Activated T-helper 1 cell treated with anti-CD3 and anti-CD28 coated beads, Interleukin-2, amount 50 U/mL, for 16 hours (primary cell): Measurements from ENCODE around the gene ASCC1.
"Not testable (repeated sequence)": the region's sequence is repeated elsewhere in the genome, so short reads cannot be mapped to it uniquely, and the experiment has no call there.

Experiments
- DNase-seq, 2 donors: peaks; one replicate each; pipeline ENCODE4 v3.0.0-alpha.2; 2020; ENCODE audit warnings: low read depth in 1 of 2, low spot score in 1 of 2

The ASCC1 gene

DNA sequence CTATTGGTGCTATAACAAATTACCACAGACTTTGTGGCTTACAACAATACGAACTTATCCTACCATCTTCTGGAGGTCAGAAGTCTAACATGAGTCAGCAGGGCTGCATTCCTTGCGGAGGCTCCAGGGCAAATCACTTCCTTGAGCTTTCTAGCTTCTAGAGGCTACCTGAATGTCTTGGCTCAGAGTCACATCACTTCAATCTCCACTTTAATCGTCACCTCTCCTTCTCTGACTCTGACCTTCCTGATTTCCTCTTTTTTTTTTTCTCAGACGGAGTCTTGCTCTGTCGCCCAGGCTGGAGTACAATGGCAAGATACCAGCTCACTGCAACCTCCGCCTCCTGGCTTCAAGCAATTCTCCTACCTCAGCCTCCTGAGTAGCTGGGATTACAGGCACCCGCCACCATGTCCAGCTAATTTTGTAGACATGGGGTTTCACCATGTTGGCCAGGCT, 44.9 kb downstream of the ASCC1 start:
- no peak for DNase-seq

DNA sequence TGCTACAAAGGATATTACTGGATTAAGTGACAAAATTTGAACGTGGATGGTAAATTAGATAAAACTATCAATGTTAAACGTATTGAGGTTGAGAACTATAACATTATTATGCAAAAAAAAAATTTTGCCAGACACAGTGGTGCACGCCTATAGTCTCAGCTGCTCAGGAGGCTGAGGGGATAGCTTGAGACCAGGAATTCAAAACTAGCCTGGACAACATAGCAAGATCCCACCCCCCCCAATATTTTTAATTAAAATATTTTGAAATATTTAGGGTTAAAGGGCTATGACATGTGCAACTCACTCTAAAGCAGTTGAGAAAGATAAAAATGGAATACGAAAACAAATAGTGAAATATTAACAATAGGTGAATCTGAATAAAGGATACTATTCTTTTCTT, 45.3 kb downstream of the ASCC1 start:
- no peak for DNase-seq

- no peak for DNase-seq
These were observed 45.8 kb downstream of the ASCC1 start for GRCh38 chr10:72170263-72170662.

DNA sequence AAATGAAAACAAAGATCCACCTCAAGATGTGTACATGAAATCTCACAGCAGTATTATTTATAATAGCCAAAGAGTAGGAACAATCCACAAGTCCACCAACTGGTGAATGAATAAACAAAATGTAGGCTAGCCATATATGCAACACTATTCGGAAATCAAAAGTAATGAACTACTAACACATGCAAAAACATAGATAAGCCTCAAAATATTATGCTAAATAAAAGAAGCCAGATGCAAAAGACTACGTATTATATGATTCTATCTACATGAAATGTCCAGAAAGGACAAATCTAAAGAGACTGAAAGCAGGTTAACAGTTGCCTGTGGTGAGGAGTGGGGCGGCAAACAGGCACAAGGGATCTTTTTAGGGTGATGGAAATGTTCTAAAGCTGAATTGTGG, 49.0 kb downstream of the ASCC1 start:
- DNase-seq: no peak

DNA sequence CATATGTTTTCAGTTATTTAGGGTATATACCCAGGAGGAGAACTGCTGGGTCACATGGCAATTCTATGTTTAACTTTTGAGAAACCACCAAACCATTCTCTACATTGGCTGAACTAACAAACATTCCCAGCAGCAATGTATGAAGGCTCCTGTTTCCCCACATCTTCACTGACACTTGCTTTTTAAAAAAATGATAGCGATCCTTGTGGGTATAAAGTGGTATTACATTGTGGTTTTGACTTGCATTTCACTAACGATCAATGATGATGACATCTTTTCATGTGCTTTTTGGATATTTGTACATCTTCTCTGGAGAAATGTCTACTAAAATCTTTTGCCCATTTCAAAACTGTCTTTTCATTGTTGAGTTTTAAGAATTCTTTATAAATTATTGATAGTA, 51.5 kb downstream of the ASCC1 start:
- no peak for DNase-seq

DNA sequence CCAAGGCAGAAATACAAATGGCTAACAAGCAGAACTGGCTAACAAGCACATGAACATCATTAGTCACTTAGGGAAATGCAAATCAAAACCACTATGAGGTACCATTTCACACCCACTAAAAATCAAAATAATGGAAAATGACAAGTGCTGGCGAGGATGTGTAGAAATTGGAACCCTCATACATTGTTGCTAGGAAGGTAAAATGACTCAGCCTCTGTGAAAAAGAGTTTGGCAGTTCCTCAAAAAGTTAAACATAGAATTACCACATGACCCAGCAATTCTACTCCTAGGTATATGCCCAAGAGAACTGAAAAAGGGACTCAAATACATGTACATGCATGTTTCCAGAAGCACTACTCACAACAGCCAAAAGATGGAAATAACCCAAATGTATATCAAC, 53.1 kb downstream of the ASCC1 start:
- no peak for DNase-seq

GRCh38 chr10:72158176-72158575, 57.9 kb downstream of the ASCC1 start:
- no peak for DNase-seq

DNA sequence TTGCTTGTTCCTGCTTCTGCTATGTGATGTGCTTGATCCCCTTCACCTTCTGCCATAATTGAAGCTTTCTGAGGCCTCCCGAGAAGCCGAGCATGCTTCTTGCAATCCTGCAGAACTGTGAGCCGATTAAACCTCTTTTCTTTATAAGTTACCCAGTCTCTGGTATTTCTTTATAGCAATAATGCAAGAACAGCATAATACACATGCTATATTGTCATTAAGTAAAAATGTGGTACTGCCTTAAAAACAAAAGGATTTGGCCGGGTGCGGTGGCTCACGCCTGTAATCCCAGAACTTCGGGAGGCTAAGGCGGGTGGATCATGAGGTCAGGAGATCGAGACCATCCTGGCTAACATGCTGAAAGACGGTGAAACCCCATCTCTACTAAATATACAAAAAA, 59.9 kb downstream of the ASCC1 start:
- no peak for DNase-seq

GRCh38 chr10:72152286-72152685, 63.8 kb downstream of the ASCC1 start:
- DNase-seq: no peak

- not testable (repeated sequence) for DNase-seq
These were observed 65.2 kb downstream of the ASCC1 start for GRCh38 chr10:72150746-72151478.

- DNase-seq: not testable (repeated sequence)
These were observed 68.8 kb downstream of the ASCC1 start for GRCh38 chr10:72147324-72147584.

GRCh38 chr10:72146559-72147323, 69.3 kb downstream of the ASCC1 start:
- no peak for DNase-seq

DNA sequence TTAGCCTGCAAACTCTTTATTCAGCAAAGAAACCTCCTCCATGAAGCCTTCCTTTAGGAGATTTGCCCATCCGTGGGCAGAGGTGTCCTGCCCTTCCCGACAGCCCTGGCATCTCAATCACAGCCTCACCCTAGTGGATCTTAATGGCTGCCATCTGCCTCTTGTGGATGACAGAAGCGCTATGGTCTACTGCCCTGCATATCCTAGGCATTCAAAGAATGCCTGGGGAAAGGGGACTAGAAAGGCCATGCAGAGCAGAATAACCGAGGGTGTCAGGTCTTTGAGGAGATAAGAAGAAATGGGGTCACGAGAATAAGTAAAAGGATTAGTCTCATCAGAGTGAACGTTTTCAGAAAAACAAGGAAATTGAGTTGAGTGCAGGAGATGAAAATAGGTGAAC, 70.0 kb downstream of the ASCC1 start:
- no peak for DNase-seq

DNA sequence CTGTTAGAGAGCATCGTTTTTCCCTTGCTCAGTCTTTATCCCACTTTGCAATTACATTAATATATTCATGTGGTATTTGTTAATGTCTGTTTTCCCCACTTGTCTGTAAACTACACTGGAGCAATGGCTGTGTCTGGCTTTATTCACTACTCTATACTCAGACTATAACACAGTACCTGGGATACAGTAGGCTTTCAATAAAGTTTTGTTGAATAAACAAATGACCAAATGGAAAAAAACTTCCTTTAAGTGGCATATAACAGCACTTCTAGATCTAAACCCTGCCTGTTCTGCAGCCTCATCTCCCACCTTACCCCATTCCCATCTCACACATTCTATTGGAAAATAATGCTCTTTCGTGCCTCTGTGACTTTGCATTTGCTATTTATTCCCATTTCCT, 70.4 kb downstream of the ASCC1 start:
- no peak for DNase-seq

- no peak for DNase-seq
These were observed 75.2 kb downstream of the ASCC1 start for GRCh38 chr10:72140850-72141249.

DNA sequence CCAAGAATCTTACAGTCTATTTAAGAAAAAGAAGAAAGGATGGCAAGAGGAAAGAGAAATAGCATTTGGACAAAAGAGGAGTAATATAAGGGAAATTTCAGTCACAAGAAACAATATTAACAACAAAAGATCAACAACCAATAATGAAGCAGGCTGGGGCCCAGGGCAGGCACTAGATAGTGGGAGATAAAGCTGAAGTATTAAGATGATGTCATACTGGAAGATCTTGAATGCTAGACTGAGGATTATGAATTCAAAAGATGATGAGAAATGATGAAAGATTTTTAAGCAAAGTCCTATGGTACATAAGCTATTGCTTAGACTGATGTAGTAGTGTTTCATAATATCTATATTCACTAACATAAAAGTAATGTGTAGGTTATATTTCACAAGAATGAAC, 75.9 kb downstream of the ASCC1 start:
- no peak for DNase-seq

- DNase-seq: no peak
These were observed 78.5 kb downstream of the ASCC1 start for GRCh38 chr10:72137583-72137982.

DNA sequence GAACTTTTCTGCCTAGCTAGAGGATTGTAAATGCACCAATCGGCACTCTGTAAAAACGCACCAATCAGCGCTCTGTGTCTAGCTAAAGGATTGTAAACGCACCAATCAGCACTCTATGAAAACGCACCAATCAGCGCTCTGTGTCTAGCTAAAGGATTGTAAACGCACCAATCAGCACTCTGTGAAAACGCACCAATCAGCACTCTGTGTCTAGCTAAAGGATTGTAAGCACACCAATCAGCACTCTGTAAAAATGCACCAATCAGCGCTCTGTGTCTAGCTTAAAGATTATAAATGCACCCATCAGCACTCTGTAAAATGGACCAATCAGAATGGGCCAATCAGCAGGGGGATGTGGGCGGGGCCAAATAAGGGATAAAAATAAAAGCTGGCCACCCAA, 79.9 kb downstream of the ASCC1 start:
- DNase-seq: not testable (repeated sequence)

DNA sequence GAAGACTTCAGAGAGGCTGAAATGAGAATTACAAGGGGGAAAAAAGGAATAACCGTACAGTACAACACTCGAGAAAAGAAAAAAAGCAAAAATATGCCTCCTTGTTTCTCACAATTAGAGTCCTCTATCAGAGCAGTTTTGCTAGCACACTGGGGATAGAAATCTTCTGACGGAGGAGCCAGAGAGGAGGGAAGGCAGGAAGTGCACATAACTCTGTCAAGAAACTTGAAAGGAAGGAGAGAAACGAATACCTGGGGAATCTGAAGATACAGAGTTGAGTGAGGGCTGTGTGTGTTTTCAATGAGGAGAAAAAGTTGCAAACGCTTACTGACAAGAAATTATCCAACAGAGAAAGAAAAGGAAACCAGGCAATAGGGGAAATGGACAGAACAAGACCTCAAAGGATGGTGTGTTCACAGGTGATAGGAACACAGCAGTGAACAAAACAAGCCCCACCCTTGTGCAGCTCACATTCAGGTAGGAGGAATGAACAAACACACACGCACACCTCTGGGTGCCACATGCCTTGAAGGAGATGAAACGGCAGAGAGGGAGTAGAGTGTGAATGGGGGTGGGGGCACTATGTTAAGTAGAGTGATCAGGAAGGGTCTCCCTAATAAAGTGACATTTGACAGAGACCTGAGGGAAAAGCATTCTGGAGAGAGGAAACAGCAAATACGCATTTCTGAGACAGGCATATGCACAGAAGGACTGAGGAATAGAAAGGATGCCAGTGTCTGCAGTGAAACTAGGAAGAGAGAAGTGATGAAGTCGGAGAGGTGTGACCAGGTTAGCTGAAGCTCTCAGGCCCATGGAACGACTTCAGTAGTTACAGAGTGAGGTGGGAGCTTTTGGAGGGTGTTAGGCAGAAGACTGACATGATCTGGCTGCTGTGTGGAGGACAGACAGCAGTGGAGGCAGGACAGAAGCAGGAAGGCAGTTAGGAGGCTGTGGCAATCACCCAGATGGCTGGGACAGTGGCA, 81.0 kb downstream of the ASCC1 start:
- no peak for DNase-seq

- no peak for DNase-seq
These were observed 82.6 kb downstream of the ASCC1 start for GRCh38 chr10:72133517-72133916.

DNA sequence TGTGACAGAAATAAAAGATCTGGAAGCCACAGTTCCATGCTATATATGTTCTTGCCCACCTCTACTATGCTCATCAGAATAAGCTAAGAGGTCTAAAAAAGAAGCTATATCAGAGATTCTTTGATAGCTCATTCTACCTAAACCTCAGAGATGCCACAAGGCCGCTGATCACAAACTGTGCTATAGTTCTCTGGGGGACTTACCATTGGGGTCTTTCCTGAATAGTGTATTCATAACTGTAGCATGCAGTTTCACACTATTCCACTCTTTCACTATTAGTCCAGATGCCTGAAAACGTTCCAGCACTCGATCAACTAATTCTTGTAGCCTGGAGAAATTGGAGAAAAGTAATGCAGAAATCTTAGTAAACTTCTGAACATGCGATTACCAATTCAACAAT, 83.2 kb downstream of the ASCC1 start:
- DNase-seq: no peak

DNA sequence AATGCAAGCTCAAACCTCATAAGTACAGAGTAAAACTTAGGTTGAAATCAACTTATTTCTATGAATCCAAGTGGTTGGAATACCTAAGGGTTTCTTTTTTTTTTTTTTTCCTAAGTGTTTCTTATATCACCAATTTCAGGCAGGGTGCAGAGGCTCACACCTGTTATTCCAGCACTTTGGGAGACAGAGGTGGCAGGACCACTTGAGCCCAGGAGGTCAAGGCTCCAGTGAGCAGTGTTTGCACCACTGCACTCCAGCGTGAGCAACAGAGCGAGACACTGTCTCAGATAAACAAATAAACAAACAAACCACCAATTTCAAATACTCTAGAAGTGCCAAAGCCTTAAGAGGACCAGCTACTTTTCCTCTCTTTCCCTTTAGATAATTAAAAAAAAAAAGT, 88.5 kb downstream of the ASCC1 start:
- DNase-seq: no peak
